CD14-positive monocyte (primary cell): Measurements from ENCODE around the gene CDC45. TPM values are rescaled to one million over a fixed set of nuclear protein-coding genes. Genes with fewer than 3 reads are reported as not detected.
A peak's percentile ranks its signal among the peaks of the same experiment; 100 is the strongest.

Experiments used
- DNase-seq, 3 donors: peaks; one replicate each; pipeline ENCODE4 v3.0.0-alpha.2; 2011 to 2022
- H2AFZ ChIP-seq: 2 replicates; pipeline ENCODE4 v1.6.0; 2012; ENCODE audit warnings: mild to moderate bottlenecking, low read depth, low read length, inconsistent platforms; ENCODE audit not compliant: insufficient read depth, poor library complexity, severe bottlenecking
- H3K27ac ChIP-seq, 2 donors: 1 replicate in 1 of 2; 2 replicates in 1 of 2; pipeline ENCODE4 v1.5.1; 2012 to 2013; ENCODE audit warnings: low read length in 2 of 2, control low read depth in 1 of 2, inconsistent platforms in 1 of 2, low read depth in 1 of 2, mild to moderate bottlenecking in 1 of 2
- H3K27me3 ChIP-seq, 2 donors: one replicate each; pipeline versions ENCODE4 v1.6.0 to v1.6.1; 2011 to 2013; ENCODE audit warnings: low read length in 2 of 2; ENCODE audit not compliant: control insufficient read depth in 2 of 2, insufficient read depth in 2 of 2
- H3K36me3 ChIP-seq, 2 donors: replicated peaks in 1 of 2; 1 replicate in 1 of 2; 2 replicates in 1 of 2; pipeline versions ENCODE4 v1.5.1 to v1.6.1; 2012 to 2013; ENCODE audit warnings: low read length in 2 of 2, control low read depth in 1 of 2, inconsistent platforms in 1 of 2, mild to moderate bottlenecking in 1 of 2; ENCODE audit not compliant: insufficient read depth in 2 of 2, control insufficient read depth in 1 of 2
- H3K4me1 ChIP-seq, 2 donors: 1 replicate in 1 of 2; 2 replicates in 1 of 2; pipeline versions ENCODE4 v1.5.1 to v1.6.1; 2012 to 2013; ENCODE audit warnings: low read length in 2 of 2, control low read depth in 1 of 2, inconsistent platforms in 1 of 2, mild to moderate bottlenecking in 1 of 2, moderate library complexity in 1 of 2; ENCODE audit not compliant: insufficient read depth in 2 of 2, control insufficient read depth in 1 of 2
- H3K4me2 ChIP-seq: replicated peaks from 2 replicates; pipeline ENCODE3; 2012; ENCODE audit warnings: low read length, moderate library complexity, mild to moderate bottlenecking; ENCODE audit not compliant: poor library complexity, severe bottlenecking; ENCODE audit errors: extremely low read depth
- H3K4me3 ChIP-seq, 3 experiments: fragments of 200-600 bp in 1 of 3; sonication (generic) in 1 of 3; replicated peaks in 1 of 3; 1 replicate in 2 of 3; 2 replicates in 1 of 3; pipeline ENCODE4 v1.5.1; 2011 to 2013; ENCODE audit warnings: low read length in 3 of 3, mild to moderate bottlenecking in 3 of 3, control low read depth in 2 of 3, low read depth in 2 of 3, inconsistent platforms in 1 of 3, moderate library complexity in 1 of 3
- H3K79me2 ChIP-seq: 2 replicates; pipeline ENCODE4 v1.6.0; 2012; ENCODE audit warnings: mild to moderate bottlenecking, control low read depth, inconsistent platforms, low read length, moderate library complexity; ENCODE audit not compliant: insufficient read depth
- H3K9ac ChIP-seq: 2 replicates; pipeline ENCODE4 v1.6.0; 2017; ENCODE audit warnings: low read length, mild to moderate bottlenecking; ENCODE audit not compliant: insufficient read depth, poor library complexity, severe bottlenecking
- H3K9me3 ChIP-seq, 2 donors: replicated peaks in 1 of 2; 1 replicate in 1 of 2; 2 replicates in 1 of 2; pipeline versions ENCODE4 v1.5.1 to v1.6.1; 2012 to 2013; ENCODE audit warnings: low read length in 2 of 2, control low read depth in 1 of 2; ENCODE audit not compliant: control insufficient read depth in 1 of 2, insufficient read depth in 1 of 2
- H4K20me1 ChIP-seq: 2 replicates; pipeline ENCODE4 v1.6.0; 2012; ENCODE audit warnings: mild to moderate bottlenecking, low read length, control low read depth, moderate library complexity; ENCODE audit not compliant: insufficient read depth
- H3K27ac Mint-ChIP-seq, 7 donors: one replicate each; pipeline ENCODE4 v1.8.0; 2020; ENCODE audit warnings: mild to moderate bottlenecking in 7 of 7, mixed read lengths in 7 of 7, moderate library complexity in 6 of 7, inconsistent platforms in 2 of 7
- H3K27me3 Mint-ChIP-seq, 3 donors: one replicate each; pipeline ENCODE4 v1.8.0; 2021 to 2022; ENCODE audit warnings: low read depth in 3 of 3, mild to moderate bottlenecking in 3 of 3, mixed read lengths in 3 of 3, moderate library complexity in 3 of 3, inconsistent platforms in 1 of 3
- H3K36me3 Mint-ChIP-seq, 2 donors: one replicate each; pipeline ENCODE4 v1.8.0; 2020; ENCODE audit warnings: mixed read lengths in 2 of 2, inconsistent platforms in 1 of 2, mild to moderate bottlenecking in 1 of 2
- H3K4me1 Mint-ChIP-seq: one replicate; pipeline ENCODE4 v1.8.0; 2020; ENCODE audit warnings: mild to moderate bottlenecking, mixed read lengths
- H3K4me3 Mint-ChIP-seq, 2 donors: one replicate each; pipeline ENCODE4 v1.8.0; 2020; ENCODE audit warnings: mild to moderate bottlenecking in 2 of 2, mixed read lengths in 2 of 2, moderate library complexity in 1 of 2
- H3K9me3 Mint-ChIP-seq, 7 donors: one replicate each; pipeline ENCODE4 v1.8.0; 2020 to 2022; ENCODE audit warnings: mixed read lengths in 7 of 7, mild to moderate bottlenecking in 6 of 7, moderate library complexity in 6 of 7, inconsistent platforms in 2 of 7
- WGBS: methylation state at CpG from one replicate; pipeline ENCODE4 v1.1.5; 2013; ENCODE audit warnings: missing lambda C conversion rate; ENCODE audit not compliant: insufficient coverage; 5-methylcytosine and 5-hydroxymethylcytosine counted together
- intact Hi-C, 2 donors: fragments of 100-400 bp; cut with micrococcal nuclease; formaldehyde crosslinking; loops; one replicate each; pipeline versions ENCODE4 v1.15.0 to v1.15.1; 2023
- polyA plus RNA-seq, 3 donors: library from polyadenylated mRNA; depleted of rRNA in 1 of 3; unstranded in 2 of 3; stranded (reverse) in 1 of 3; fragments of 300-500 nt in 2 of 3; fragments of >200 nt in 1 of 3; fragmentation: Illumina TruSeq in 2 of 3; gene quantifications; 1 replicate in 2 of 3; 2 replicates in 1 of 3; pipeline ENCODE4 v1.2.3, GENCODE V29; 2012 to 2021
- TF ChIP-seq, protein P1 (sequence below): fragments of 200-600 bp; IDR thresholded peaks from one replicate; pipeline ENCODE4 v1.8.0; 2022; ENCODE audit warnings: antibody characterized with exemption, mild to moderate bottlenecking

Gene CDC45
- polyA plus RNA-seq, 3 donors: 0.04 TPM; not detected in 2

DNA sequence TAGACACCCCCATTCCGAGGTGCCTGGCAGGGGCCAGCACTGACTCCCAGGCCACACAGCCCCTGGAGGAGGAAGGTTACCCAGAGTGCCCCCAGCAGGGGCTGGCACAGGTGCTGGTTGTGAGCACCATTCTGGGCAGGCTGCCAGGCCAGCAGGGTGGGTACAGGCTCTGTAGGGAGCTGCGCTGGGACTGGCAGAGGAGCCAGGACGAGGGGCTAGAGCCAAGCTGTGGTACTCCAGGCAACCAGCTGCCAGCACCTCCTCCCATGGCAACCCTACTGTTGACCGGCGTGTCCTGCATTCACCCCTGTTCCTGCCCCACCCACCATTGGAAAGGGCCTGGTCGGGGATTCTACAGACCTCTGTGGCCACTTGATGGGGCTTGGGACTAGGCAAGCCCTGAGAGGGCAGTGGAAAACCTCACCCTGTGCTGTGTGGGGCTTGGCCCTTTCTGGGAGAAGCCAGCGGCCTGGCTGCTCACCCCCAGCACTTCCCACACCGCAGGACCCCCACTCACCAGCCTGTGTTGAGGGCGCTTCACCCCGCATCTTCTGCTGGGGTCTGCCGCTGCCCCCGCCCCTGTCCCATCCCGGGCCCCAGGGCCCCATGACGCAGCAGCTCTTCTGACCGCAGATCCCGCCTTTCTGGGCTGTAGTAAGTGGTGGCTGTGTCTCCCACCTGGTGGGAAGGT is 42.6 kb downstream of the CDC45 start:
- Mint-ChIP-seq H3K27me3 (peaks cover 35 to 52% (median 38%) of the 10 kb centered on the region in 3 donors), H3K36me3 (peaks cover 20 to 34% of the 10 kb centered on the region in 2 donors), H3K9me3 (peaks cover 0 to 5% (median 1%) of the 10 kb centered on the region in 7 donors), H3K4me1 (peaks cover 13% of the 10 kb centered on the region), H3K4me3 (peak overlapping the region in 1 of 2 donors; percentile 80), H3K27ac (no peak overlapping the region)
- TF ChIP-seq, protein P1, sequence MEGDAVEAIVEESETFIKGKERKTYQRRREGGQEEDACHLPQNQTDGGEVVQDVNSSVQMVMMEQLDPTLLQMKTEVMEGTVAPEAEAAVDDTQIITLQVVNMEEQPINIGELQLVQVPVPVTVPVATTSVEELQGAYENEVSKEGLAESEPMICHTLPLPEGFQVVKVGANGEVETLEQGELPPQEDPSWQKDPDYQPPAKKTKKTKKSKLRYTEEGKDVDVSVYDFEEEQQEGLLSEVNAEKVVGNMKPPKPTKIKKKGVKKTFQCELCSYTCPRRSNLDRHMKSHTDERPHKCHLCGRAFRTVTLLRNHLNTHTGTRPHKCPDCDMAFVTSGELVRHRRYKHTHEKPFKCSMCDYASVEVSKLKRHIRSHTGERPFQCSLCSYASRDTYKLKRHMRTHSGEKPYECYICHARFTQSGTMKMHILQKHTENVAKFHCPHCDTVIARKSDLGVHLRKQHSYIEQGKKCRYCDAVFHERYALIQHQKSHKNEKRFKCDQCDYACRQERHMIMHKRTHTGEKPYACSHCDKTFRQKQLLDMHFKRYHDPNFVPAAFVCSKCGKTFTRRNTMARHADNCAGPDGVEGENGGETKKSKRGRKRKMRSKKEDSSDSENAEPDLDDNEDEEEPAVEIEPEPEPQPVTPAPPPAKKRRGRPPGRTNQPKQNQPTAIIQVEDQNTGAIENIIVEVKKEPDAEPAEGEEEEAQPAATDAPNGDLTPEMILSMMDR: no peak
- no peak overlapping the region for H3K4me2 ChIP-seq
- H4K20me1 ChIP-seq: no peaks in the 10 kb centered on the region
- no peak overlapping the region for H3K9ac ChIP-seq
- H3K79me2 ChIP-seq: no peaks in the 10 kb centered on the region
- 75% methylated on average over 11 of the region's 16 CpGs for WGBS
- H3K4me3 ChIP-seq: no peak overlapping the region
- no peak overlapping the region for H3K27ac ChIP-seq
- no peak for DNase-seq
- peaks cover 0 to 38% of the 10 kb centered on the region in 2 donors for H3K27me3 ChIP-seq
- peaks cover 0 to 17% of the 10 kb centered on the region in 2 donors for H3K4me1 ChIP-seq
- intact Hi-C loops: no loop called here
- no peak overlapping the region for H2AFZ ChIP-seq
- no peaks in the 10 kb centered on the region for H3K9me3 ChIP-seq
- H3K36me3 ChIP-seq: no peaks in the 10 kb centered on the region

DNA sequence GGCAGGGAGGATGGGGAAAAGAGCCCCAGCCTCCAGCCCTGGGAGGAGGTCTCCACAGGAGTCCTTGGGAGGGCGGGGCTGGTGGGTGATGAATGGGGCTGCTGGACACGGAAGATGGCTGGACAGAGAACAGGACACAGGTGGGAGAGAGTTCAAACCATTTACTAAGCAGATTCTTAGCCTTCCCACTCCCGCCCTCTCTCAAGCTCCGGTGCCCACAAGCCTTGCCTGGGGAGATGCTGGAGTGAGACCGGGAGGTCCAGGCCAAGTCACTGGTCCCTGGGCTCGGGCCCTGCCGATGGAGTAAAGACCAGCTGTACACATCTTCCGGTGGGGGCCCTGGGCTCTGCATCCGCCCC is 43.1 kb downstream of the CDC45 start:
- WGBS: 31% methylated on average over 7 of the region's 9 CpGs
- Histone ChIP-seq H3K36me3 (no peaks in the 10 kb centered on the region), H3K4me2 (peak overlapping the region; percentile 56), H4K20me1 (no peaks in the 10 kb centered on the region), H2AFZ (peak overlapping the region; percentile 41), H3K4me1 (peaks cover 0 to 17% of the 10 kb centered on the region in 2 donors), H3K27me3 (peaks cover 0 to 38% of the 10 kb centered on the region in 2 donors), H3K9me3 (no peaks in the 10 kb centered on the region), H3K27ac (no peak overlapping the region), H3K79me2 (no peaks in the 10 kb centered on the region), H3K4me3 (peak overlapping the region in 1 of 3 experiments; percentile 38), H3K9ac (no peak overlapping the region)
- TF ChIP-seq, protein P1: no peak
- Mint-ChIP-seq H3K27ac (no peak overlapping the region), H3K9me3 (peaks cover 0 to 5% (median 1%) of the 10 kb centered on the region in 7 donors), H3K4me1 (peaks cover 13% of the 10 kb centered on the region), H3K27me3 (peaks cover 35 to 52% (median 38%) of the 10 kb centered on the region in 3 donors), H3K4me3 (peak overlapping the region in 1 of 2 donors; percentile 80), H3K36me3 (peaks cover 17 to 32% of the 10 kb centered on the region in 2 donors)
- DNase-seq: no peak
- intact Hi-C loops: no loop called here
